CD14-positive monocyte (primary cell): ENCODE results near the gene MUC20. TPM values are rescaled to one million over a fixed set of nuclear protein-coding genes. Genes with fewer than 3 reads are reported as not detected.

Experiments used
- DNase-seq, 3 donors: peaks; one replicate each; pipeline ENCODE4 v3.0.0-alpha.2; 2011 to 2022
- H2AFZ ChIP-seq: 2 replicates; pipeline ENCODE4 v1.6.0; 2012; ENCODE audit warnings: mild to moderate bottlenecking, low read depth, low read length, inconsistent platforms; ENCODE audit not compliant: insufficient read depth, poor library complexity, severe bottlenecking
- H3K27ac ChIP-seq, 2 donors: 1 replicate in 1 of 2; 2 replicates in 1 of 2; pipeline ENCODE4 v1.5.1; 2012 to 2013; ENCODE audit warnings: low read length in 2 of 2, control low read depth in 1 of 2, inconsistent platforms in 1 of 2, low read depth in 1 of 2, mild to moderate bottlenecking in 1 of 2
- H3K27me3 ChIP-seq, 2 donors: one replicate each; pipeline versions ENCODE4 v1.6.0 to v1.6.1; 2011 to 2013; ENCODE audit warnings: low read length in 2 of 2; ENCODE audit not compliant: control insufficient read depth in 2 of 2, insufficient read depth in 2 of 2
- H3K36me3 ChIP-seq, 2 donors: replicated peaks in 1 of 2; 1 replicate in 1 of 2; 2 replicates in 1 of 2; pipeline versions ENCODE4 v1.5.1 to v1.6.1; 2012 to 2013; ENCODE audit warnings: low read length in 2 of 2, control low read depth in 1 of 2, inconsistent platforms in 1 of 2, mild to moderate bottlenecking in 1 of 2; ENCODE audit not compliant: insufficient read depth in 2 of 2, control insufficient read depth in 1 of 2
- H3K4me1 ChIP-seq, 2 donors: 1 replicate in 1 of 2; 2 replicates in 1 of 2; pipeline versions ENCODE4 v1.5.1 to v1.6.1; 2012 to 2013; ENCODE audit warnings: low read length in 2 of 2, control low read depth in 1 of 2, inconsistent platforms in 1 of 2, mild to moderate bottlenecking in 1 of 2, moderate library complexity in 1 of 2; ENCODE audit not compliant: insufficient read depth in 2 of 2, control insufficient read depth in 1 of 2
- H3K4me2 ChIP-seq: replicated peaks from 2 replicates; pipeline ENCODE3; 2012; ENCODE audit warnings: low read length, moderate library complexity, mild to moderate bottlenecking; ENCODE audit not compliant: poor library complexity, severe bottlenecking; ENCODE audit errors: extremely low read depth
- H3K4me3 ChIP-seq, 3 experiments: fragments of 200-600 bp in 1 of 3; sonication (generic) in 1 of 3; replicated peaks in 1 of 3; 1 replicate in 2 of 3; 2 replicates in 1 of 3; pipeline ENCODE4 v1.5.1; 2011 to 2013; ENCODE audit warnings: low read length in 3 of 3, mild to moderate bottlenecking in 3 of 3, control low read depth in 2 of 3, low read depth in 2 of 3, inconsistent platforms in 1 of 3, moderate library complexity in 1 of 3
- H3K79me2 ChIP-seq: 2 replicates; pipeline ENCODE4 v1.6.0; 2012; ENCODE audit warnings: mild to moderate bottlenecking, control low read depth, inconsistent platforms, low read length, moderate library complexity; ENCODE audit not compliant: insufficient read depth
- H3K9ac ChIP-seq: 2 replicates; pipeline ENCODE4 v1.6.0; 2017; ENCODE audit warnings: low read length, mild to moderate bottlenecking; ENCODE audit not compliant: insufficient read depth, poor library complexity, severe bottlenecking
- H3K9me3 ChIP-seq, 2 donors: replicated peaks in 1 of 2; 1 replicate in 1 of 2; 2 replicates in 1 of 2; pipeline versions ENCODE4 v1.5.1 to v1.6.1; 2012 to 2013; ENCODE audit warnings: low read length in 2 of 2, control low read depth in 1 of 2; ENCODE audit not compliant: control insufficient read depth in 1 of 2, insufficient read depth in 1 of 2
- H4K20me1 ChIP-seq: 2 replicates; pipeline ENCODE4 v1.6.0; 2012; ENCODE audit warnings: mild to moderate bottlenecking, low read length, control low read depth, moderate library complexity; ENCODE audit not compliant: insufficient read depth
- H3K27ac Mint-ChIP-seq, 7 donors: one replicate each; pipeline ENCODE4 v1.8.0; 2020; ENCODE audit warnings: mild to moderate bottlenecking in 7 of 7, mixed read lengths in 7 of 7, moderate library complexity in 6 of 7, inconsistent platforms in 2 of 7
- H3K27me3 Mint-ChIP-seq, 3 donors: one replicate each; pipeline ENCODE4 v1.8.0; 2021 to 2022; ENCODE audit warnings: low read depth in 3 of 3, mild to moderate bottlenecking in 3 of 3, mixed read lengths in 3 of 3, moderate library complexity in 3 of 3, inconsistent platforms in 1 of 3
- H3K36me3 Mint-ChIP-seq, 2 donors: one replicate each; pipeline ENCODE4 v1.8.0; 2020; ENCODE audit warnings: mixed read lengths in 2 of 2, inconsistent platforms in 1 of 2, mild to moderate bottlenecking in 1 of 2
- H3K4me1 Mint-ChIP-seq: one replicate; pipeline ENCODE4 v1.8.0; 2020; ENCODE audit warnings: mild to moderate bottlenecking, mixed read lengths
- H3K4me3 Mint-ChIP-seq, 2 donors: one replicate each; pipeline ENCODE4 v1.8.0; 2020; ENCODE audit warnings: mild to moderate bottlenecking in 2 of 2, mixed read lengths in 2 of 2, moderate library complexity in 1 of 2
- H3K9me3 Mint-ChIP-seq, 7 donors: one replicate each; pipeline ENCODE4 v1.8.0; 2020 to 2022; ENCODE audit warnings: mixed read lengths in 7 of 7, mild to moderate bottlenecking in 6 of 7, moderate library complexity in 6 of 7, inconsistent platforms in 2 of 7
- WGBS: methylation state at CpG from one replicate; pipeline ENCODE4 v1.1.5; 2013; ENCODE audit warnings: missing lambda C conversion rate; ENCODE audit not compliant: insufficient coverage; 5-methylcytosine and 5-hydroxymethylcytosine counted together
- intact Hi-C, 2 donors: fragments of 100-400 bp; cut with micrococcal nuclease; formaldehyde crosslinking; loops; one replicate each; pipeline versions ENCODE4 v1.15.0 to v1.15.1; 2023
- polyA plus RNA-seq, 3 donors: library from polyadenylated mRNA; depleted of rRNA in 1 of 3; unstranded in 2 of 3; stranded (reverse) in 1 of 3; fragments of 300-500 nt in 2 of 3; fragments of >200 nt in 1 of 3; fragmentation: Illumina TruSeq in 2 of 3; gene quantifications; 1 replicate in 2 of 3; 2 replicates in 1 of 3; pipeline ENCODE4 v1.2.3, GENCODE V29; 2012 to 2021
- TF ChIP-seq, protein P1 (sequence below): fragments of 200-600 bp; IDR thresholded peaks from one replicate; pipeline ENCODE4 v1.8.0; 2022; ENCODE audit warnings: antibody characterized with exemption, mild to moderate bottlenecking

MUC20 gene
- polyA plus RNA-seq, 3 donors = 5.4 TPM; not detected in 2

DNA sequence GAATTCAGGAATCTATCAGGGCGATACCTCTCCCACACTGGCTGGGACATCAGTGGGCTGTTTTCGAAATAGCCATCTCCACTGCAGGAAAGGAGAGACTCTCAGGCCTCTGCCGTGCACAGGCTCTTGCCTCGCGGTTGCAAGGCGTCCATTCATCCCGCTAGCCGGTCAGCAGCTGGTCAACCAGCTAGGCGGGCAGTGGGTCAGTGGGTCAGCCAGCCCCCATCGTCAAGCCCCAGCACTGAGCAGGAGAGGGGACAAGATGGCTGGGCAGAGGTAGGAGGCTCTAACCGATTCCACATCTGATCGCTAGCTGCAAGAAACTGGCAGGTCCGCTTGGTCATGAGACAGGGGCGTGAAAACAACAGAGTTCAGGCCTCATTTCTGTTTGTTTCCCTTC is 45.9 kb downstream of the MUC20 start:
- Mint-ChIP-seq H3K27me3 (peaks cover 4 to 32% (median 17%) of the 10 kb centered on the region in 3 donors), H3K4me1 (no peaks in the 10 kb centered on the region), H3K36me3 (no peaks in the 10 kb centered on the region), H3K9me3 (peaks cover 0 to 11% (median 3%) of the 10 kb centered on the region in 7 donors), H3K4me3 (no peak overlapping the region), H3K27ac (peak overlapping the region in 1 of 7 donors; percentile 37)
- no peaks in the 10 kb centered on the region for H3K4me1 ChIP-seq
- WGBS = 95% methylated on average over 13 of the region's 14 CpGs
- no peak overlapping the region for H3K27ac ChIP-seq
- H3K36me3 ChIP-seq = no peaks in the 10 kb centered on the region
- H2AFZ ChIP-seq = no peak overlapping the region
- intact Hi-C loops = no loop called here
- TF ChIP-seq, protein P1, sequence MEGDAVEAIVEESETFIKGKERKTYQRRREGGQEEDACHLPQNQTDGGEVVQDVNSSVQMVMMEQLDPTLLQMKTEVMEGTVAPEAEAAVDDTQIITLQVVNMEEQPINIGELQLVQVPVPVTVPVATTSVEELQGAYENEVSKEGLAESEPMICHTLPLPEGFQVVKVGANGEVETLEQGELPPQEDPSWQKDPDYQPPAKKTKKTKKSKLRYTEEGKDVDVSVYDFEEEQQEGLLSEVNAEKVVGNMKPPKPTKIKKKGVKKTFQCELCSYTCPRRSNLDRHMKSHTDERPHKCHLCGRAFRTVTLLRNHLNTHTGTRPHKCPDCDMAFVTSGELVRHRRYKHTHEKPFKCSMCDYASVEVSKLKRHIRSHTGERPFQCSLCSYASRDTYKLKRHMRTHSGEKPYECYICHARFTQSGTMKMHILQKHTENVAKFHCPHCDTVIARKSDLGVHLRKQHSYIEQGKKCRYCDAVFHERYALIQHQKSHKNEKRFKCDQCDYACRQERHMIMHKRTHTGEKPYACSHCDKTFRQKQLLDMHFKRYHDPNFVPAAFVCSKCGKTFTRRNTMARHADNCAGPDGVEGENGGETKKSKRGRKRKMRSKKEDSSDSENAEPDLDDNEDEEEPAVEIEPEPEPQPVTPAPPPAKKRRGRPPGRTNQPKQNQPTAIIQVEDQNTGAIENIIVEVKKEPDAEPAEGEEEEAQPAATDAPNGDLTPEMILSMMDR = no peak
- no peak overlapping the region for H3K4me2 ChIP-seq
- peaks cover 1 to 4% of the 10 kb centered on the region in 2 donors for H3K27me3 ChIP-seq
- H3K9ac ChIP-seq = no peak overlapping the region
- H4K20me1 ChIP-seq = no peaks in the 10 kb centered on the region
- no peak for DNase-seq
- no peaks in the 10 kb centered on the region for H3K9me3 ChIP-seq
- H3K4me3 ChIP-seq = no peak overlapping the region
- no peaks in the 10 kb centered on the region for H3K79me2 ChIP-seq

DNA sequence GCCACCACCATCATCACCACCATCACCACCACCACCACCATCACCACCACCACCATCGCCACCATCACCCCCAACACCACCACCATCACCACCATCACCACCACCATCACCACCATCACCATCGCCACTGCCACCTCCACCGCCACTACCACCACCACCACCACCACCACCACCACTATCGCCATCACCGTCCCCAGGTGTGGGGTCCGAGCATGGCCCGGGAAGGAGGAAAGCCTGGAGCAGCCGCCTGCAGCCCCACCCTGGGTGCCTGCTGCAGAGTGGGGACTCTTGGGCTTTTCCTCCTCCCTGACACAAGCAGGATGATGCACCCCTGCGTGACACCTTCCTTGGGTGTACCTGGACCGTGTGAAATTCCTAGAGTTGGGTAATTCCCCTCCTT is 47.0 kb downstream of the MUC20 start:
- no peaks in the 10 kb centered on the region for H3K36me3 ChIP-seq
- H3K4me2 ChIP-seq = no peak overlapping the region
- no peak overlapping the region for H3K27ac ChIP-seq
- H3K9me3 ChIP-seq = no peaks in the 10 kb centered on the region
- no peaks in the 10 kb centered on the region for H3K4me1 ChIP-seq
- TF ChIP-seq, protein P1 = no peak
- H3K79me2 ChIP-seq = no peaks in the 10 kb centered on the region
- H3K27ac Mint-ChIP-seq = no peak overlapping the region
- H3K27me3 Mint-ChIP-seq = peaks cover 0 to 23% (median 14%) of the 10 kb centered on the region in 3 donors
- peaks cover 0 to 1% of the 10 kb centered on the region in 2 donors for H3K27me3 ChIP-seq
- H2AFZ ChIP-seq = no peak overlapping the region
- no peak overlapping the region for H3K4me3 ChIP-seq
- H3K4me1 Mint-ChIP-seq = no peaks in the 10 kb centered on the region
- H3K36me3 Mint-ChIP-seq = no peaks in the 10 kb centered on the region
- no peak overlapping the region for H3K4me3 Mint-ChIP-seq
- 72% methylated on average over 8 of the region's 10 CpGs for WGBS
- H3K9me3 Mint-ChIP-seq = peaks cover 0 to 13% (median 3%) of the 10 kb centered on the region in 7 donors
- intact Hi-C loops = no loop called here
- no peak overlapping the region for H3K9ac ChIP-seq
- no peak for DNase-seq
- H4K20me1 ChIP-seq = no peaks in the 10 kb centered on the region
